NCI-H2107 (cell line): Measurements from ENCODE around the gene FGF2.
A peak's percentile ranks its signal among the peaks of the same experiment; 100 is the strongest.
"Not testable (repeated sequence)": the region's sequence is repeated elsewhere in the genome, so short reads cannot be mapped to it uniquely, and the experiment has no call there.

ENCODE experiments used
- DNase-seq: peaks from one replicate; lab custom pipeline; 2025; lab: John Stamatoyannopoulos, UW

FGF2 gene

DNA sequence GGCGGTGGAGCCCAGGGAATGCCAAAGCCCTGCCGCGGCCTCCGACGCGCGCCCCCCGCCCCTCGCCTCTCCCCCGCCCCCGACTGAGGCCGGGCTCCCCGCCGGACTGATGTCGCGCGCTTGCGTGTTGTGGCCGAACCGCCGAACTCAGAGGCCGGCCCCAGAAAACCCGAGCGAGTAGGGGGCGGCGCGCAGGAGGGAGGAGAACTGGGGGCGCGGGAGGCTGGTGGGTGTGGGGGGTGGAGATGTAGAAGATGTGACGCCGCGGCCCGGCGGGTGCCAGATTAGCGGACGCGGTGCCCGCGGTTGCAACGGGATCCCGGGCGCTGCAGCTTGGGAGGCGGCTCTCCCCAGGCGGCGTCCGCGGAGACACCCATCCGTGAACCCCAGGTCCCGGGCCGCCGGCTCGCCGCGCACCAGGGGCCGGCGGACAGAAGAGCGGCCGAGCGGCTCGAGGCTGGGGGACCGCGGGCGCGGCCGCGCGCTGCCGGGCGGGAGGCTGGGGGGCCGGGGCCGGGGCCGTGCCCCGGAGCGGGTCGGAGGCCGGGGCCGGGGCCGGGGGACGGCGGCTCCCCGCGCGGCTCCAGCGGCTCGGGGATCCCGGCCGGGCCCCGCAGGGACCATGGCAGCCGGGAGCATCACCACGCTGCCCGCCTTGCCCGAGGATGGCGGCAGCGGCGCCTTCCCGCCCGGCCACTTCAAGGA lies at the start of gene FGF2:
Gene FGF2, plus strand, starts transcription at position 279 of the 705 bp plus-strand sequence. Its CDS starts 344 bp downstream, at position 623.
- no peak for DNase-seq

DNA sequence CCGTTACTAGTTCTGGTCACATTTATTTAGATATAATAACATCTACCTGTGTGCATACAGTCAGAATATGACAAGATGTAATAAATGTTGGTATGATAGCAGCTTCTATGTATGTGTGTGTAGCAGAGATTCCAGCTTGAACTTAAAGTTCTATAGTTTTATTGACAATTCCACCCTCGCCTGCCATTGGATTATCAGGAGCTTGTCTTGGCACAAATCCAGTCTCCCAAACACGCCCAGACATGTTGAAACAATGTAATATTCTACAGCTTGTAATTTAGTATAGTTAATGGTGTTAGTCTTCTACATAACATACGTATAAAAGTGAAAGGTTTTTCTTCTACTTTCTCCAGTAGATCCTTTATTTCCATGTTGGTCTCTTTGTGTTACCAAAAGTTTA lies 49.7 kb upstream of the FGF2 start:
- DNase-seq = no peak

DNA sequence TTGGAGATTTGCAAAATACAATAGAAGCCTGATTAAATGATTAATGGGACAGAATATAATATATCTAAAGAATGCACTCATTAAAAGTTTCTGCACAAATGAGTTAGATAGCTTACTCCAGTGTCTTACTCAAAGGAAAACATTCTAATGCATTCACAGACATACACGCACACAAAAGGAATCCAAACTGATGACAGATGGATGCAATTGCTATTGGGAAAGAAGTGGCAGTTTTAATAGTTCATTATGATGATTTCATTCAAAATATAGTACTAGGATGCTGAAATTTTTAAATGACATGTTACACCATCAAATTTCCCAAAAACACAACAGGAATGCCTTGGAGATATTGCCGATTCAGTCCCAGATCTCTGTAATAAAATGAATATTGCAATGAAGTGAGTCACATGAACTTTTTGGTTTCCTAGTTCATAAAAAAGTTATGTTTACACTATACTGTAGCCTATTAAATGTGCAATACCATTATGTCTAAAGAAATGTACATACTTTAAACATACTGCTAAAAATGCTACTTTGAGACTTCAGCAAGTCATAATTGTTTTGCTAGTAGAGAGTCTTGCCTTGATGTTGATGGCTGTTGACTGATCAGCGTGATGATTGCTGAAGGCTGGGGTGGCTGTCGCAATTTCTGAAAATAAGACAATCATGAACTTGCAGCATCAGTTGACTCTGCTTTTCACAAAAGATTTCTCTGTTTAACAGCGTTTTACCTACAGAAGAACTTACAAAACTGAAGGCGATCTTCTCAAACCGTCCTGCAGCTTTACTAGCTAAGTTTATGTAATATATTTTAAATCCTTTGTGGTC lies 48.6 kb upstream of the FGF2 start:
- no peak for DNase-seq

- no peak for DNase-seq
Measured at GRCh38 chr4:122781486-122781885, 45.1 kb upstream of the FGF2 start.

DNA sequence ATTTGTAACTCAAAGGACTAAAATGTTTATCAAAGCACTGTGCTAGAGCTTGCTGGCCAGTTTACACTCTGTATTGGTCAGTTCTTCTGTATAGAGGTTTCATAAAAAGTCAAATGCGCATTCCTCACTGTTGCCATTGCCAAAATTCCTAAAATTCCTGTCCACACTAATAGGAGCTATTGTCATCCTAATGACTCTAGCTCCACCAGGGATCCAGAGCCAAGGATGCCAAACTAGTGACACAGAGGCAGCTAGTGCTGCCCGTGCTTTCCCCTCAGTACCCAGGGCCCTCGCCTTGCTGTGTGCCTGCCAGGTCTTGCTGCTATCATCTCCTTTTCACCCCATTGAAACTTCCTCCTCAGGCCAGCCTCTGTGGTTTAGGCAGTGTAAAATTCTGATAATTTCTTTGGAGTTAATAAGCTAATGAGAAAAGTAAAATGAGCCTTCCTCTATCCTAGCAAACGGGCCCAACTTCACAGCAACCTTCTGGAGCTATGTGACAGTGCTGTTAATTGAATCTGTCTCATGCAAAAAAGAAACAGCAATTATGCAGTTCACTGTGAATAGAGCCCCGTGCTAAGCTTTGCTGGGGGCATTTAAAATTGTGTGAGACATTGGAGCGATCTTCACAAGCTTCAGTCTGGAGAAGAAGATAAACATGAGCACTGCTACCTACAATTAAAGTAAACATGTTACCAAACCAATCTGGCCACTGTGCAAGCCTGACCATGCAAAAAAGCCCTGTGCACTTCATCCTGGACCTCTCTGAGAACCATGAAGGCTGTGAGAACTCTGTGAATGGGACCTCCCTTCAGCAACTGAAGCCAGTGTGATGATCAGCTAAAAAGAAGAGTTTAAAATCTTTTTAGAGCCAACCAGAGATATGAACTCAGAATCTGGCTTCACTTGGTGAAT lies 43.1 kb upstream of the FGF2 start:
- no peak for DNase-seq

DNA sequence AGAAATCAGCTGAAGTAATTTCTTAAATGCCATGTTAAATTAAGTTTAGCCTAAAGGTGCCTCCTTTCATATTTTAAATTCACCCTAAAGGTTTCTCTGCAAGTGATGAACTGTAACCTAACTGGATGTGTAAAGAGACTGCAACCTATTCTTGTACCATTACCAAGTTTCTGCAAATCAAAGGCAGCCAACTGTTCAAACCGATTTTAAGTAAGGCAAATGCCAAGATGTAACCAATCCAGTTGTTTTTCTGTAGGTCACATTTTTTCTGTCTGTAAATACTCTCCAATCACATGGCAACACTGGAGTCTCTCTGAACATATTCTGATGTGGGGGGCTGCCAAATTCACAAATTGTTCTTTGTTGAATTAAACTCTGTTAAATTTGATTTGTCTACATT lies 42.4 kb upstream of the FGF2 start:
- DNase-seq = no peak

DNA sequence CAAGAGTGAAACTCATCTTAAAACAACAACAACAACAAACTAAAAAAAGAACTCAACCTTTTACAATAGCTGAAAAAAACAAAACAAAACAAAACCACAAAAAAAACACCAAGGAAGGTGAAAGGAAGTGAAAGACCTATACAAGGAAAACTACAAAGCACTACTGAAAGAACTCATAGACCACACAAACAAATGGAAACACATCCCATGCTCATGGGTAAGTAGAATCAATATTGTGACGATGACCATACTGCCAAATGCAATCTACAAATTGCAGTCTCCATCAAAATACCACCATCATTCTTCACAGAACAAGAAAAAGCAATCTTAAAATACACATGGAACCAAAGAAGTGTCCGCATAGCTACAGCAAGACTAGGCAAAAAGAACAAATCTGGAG lies 41.5 kb upstream of the FGF2 start:
- DNase-seq = no peak

- not testable (repeated sequence) for DNase-seq
Measured at GRCh38 chr4:122786296-122786695, 40.3 kb upstream of the FGF2 start.

- not testable (repeated sequence) for DNase-seq
Measured at GRCh38 chr4:122786920-122787319, 39.7 kb upstream of the FGF2 start.

- DNase-seq = no peak
Measured at GRCh38 chr4:122787940-122788339, 38.7 kb upstream of the FGF2 start.

DNA sequence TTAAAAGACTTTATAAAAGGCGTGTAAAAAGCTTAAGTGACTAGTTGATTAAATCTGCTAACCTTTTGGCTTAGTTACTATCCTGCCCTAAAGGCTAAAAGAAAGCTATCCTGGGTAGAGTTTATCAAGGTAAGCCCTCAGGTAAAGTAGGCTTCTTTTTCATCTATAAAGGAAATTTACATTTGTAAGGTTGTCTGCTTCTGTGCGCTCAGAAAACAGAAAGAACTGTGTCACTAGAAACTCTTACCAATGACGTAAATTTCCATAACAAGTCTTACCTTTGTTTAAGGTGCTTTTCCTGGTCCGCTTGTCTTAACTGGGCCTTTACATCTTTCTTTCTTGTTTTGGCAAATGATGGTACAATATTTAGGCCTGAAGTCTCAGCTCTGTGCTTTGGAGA lies 37.7 kb upstream of the FGF2 start:
- DNase-seq = no peak

DNA sequence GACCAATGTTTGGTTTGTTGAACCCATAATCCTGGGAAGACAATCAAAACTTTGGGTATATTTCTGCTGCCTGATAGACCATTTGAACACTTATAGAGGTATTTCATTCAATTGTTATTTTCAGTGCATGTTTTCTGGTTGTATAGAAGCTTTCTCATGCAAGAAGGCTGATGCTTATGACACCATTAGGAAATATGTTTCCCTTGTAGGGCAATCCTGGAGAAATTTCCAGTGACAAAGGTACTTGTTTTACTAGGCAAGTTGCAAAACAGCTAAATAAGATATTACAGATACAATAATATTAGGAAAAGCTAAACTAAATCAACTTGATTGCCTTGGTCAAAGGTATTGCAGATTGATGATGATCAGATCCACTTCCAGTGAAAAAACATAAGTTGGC lies 32.8 kb upstream of the FGF2 start:
- DNase-seq = no peak

- no peak for DNase-seq
Measured at GRCh38 chr4:122796801-122797404, 29.7 kb upstream of the FGF2 start.

- no peak for DNase-seq
Measured at GRCh38 chr4:122797405-122798094, 29.1 kb upstream of the FGF2 start.

DNA sequence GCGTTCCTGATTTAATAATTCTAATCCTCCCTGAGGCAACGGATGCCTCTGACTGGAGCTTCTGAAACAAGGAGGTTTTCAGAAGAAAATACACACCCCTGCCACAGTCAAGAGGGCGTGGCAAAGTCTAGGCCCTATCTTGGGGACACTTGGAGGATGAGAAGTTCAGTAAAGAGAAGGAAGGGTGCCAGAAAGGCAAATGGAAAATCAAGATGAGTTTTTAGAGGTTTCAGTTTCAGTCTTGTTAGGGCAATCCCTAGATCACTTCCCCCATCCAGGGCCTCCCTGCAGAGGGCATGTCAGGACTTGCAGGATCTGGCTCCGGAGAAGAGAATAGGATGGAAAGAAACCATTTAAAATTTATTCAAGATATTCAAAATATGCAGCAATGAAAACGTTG lies 28.5 kb upstream of the FGF2 start:
- DNase-seq = peak; percentile 5

- no peak for DNase-seq
Measured at GRCh38 chr4:122798917-122799316, 27.7 kb upstream of the FGF2 start.

- DNase-seq = no peak
Measured at GRCh38 chr4:122803788-122804208, 22.8 kb upstream of the FGF2 start.

DNA sequence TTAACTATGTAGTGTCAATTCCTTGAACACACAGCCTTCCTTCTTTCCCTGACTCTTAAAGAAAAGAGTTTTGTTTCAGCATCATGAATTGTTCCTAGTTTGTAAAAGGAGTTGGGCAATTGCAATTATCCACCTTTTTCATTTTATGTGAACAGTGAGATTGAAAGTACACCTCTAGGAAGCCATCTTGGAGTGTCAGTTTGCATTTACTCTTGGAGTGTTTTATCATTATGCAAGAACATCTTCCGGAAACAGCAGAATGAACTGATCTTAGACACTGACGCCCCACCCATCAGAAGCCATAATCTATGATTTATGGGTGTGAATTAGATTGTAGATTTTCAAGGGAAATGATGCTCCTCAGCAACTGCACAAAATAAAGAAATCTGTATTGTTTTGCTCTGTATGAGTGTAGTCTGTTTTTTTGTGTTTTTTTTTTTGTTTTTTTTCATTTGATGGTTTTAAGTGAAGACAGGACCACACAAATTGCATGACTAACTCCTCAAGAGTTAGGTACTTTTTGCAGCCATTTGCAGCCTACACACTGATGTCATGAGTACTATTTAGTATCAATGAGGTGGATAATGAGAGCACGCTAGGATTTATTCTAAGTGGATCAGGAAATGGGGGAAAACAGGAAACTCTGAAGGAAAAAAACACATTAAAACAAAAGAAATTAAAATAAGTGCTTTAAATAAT lies 19.5 kb upstream of the FGF2 start:
- DNase-seq = no peak

GRCh38 chr4:122810669-122811068 lies 16.0 kb upstream of the FGF2 start:
- no peak for DNase-seq

DNA sequence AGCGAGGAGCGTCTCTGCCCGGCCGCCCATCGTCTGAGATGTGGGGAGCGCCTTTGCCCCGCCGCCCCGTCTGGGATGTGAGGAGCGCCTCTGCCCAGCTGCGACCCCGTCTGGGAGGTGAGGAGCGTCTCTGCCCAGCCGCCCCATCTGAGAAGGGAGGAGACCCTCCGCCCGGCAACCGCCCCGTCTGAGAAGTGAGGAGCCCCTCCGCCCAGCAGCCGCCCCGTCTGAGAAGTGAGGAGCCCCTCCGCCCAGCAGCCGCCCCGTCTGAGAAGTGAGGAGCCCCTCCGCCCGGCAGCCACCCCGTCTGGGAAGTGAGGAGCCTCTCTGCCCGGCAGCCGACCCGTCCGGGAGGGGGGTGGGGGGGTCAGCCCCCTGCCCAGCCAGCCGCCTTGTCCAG lies 14.8 kb upstream of the FGF2 start:
- DNase-seq = not testable (repeated sequence)

DNA sequence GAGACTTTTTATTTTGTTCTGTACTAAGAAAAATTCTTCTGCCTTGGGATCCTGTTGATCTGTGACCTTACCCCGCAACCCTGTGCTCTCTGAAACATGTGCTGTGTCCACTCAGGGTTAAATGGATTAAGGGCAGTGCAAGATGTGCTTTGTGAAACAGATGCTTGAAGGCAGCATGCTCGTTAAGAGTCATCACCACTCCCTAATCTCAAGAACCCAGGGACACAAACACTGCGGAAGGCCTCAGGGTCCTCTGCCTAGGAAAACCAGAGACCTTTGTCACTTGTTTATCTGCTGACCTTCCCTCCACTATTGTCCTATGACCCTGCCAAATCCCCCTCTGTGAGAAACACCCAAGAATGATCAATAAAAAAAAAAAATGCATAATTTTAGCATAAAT lies 13.8 kb upstream of the FGF2 start:
- DNase-seq = not testable (repeated sequence)
